ENCODE results near the gene HTR2B.
"Not testable (repeated sequence)": the region's sequence is repeated elsewhere in the genome, so short reads cannot be mapped to it uniquely, and the experiment has no call there.

Gene HTR2B

DNA sequence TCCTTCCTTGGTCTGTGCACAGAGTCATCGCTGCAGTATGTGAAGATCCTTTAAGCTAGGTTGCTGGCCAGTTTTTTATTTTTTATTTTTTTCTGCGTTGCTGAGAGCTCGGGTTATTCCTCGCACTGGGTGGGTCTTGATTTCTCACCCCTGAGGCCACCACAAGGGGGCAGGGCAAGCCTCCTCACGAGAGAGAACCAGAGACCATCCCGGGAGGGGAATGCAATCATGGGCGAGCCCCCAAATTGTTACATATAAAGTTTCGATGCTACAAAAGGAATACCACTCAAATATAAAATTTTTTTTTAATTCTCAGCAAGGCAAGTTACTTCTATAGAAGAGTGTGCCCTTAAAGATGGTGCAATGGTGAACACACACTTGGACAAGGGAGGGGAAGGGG lies 24.9 kb downstream of the HTR2B start:
- H3K4me3 ChIP-seq (ENCODE audit: low read length): no peak overlapping the region
- DNase-seq (ENCODE audit: low read depth, low spot score): peak; percentile 33
- no peak overlapping the region for H3K27ac ChIP-seq (ENCODE audit: low read length)
- H3K9me3 ChIP-seq (ENCODE audit: control insufficient read depth, insufficient read depth, low read length): peaks cover 3% of the 10 kb centered on the region
- H3K27me3 ChIP-seq (ENCODE audit: control insufficient read depth, insufficient read depth, low read length): no peaks in the 10 kb centered on the region
- no CpG with 5 or more reads among the region's 8 CpGs for WGBS (ENCODE audit: insufficient coverage, insufficient read length)
- no peaks in the 10 kb centered on the region; the same call in 1 of the 2 replicates for H3K4me1 ChIP-seq (ENCODE audit: control insufficient read depth, insufficient read depth, low read length)
- H3K36me3 ChIP-seq (ENCODE audit: control insufficient read depth, insufficient read depth, low read length): peaks cover 3% of the 10 kb centered on the region; the same call in 1 of the 2 replicates

GRCh38 chr2:231094736-231095346 lies 30.0 kb downstream of the HTR2B start:
- Histone ChIP-seq H3K4me1 (ENCODE audit: control insufficient read depth, insufficient read depth, low read length) (no peaks in the 10 kb centered on the region; the same call in 1 of the 2 replicates), H3K27ac (ENCODE audit: low read length) (no peak overlapping the region), H3K9me3 (ENCODE audit: control insufficient read depth, insufficient read depth, low read length) (peaks cover 3% of the 10 kb centered on the region; the same call in 1 of the 2 replicates)

DNA sequence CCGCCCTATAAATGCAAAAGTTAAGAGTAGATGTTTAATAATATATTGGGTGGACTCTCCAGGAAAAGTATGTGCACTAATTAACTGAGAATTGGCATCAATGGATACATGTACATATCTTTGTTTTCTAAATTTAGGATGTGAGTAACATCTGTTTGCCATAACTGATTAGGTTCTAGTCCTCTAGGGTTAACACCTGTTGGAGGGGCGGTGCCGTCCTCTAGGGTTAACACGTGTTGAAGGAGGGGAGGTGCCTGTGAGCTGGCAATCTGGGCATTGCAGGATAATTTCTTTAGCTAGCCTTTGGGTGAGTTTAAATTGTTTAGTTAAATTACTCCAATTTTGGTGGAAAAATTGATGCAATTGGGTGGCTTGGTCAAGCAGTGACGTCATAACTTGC lies 30.9 kb downstream of the HTR2B start:
- H3K4me1 ChIP-seq (ENCODE audit: control insufficient read depth, insufficient read depth, low read length): no peaks in the 10 kb centered on the region; the same call in 1 of the 2 replicates
- H3K27me3 ChIP-seq (ENCODE audit: control insufficient read depth, insufficient read depth, low read length): no peaks in the 10 kb centered on the region
- WGBS (ENCODE audit: insufficient coverage, insufficient read length): no CpG with 5 or more reads among the region's 5 CpGs
- no peaks in the 10 kb centered on the region for H3K9me3 ChIP-seq (ENCODE audit: control insufficient read depth, insufficient read depth, low read length)
- no peak overlapping the region for H3K4me3 ChIP-seq (ENCODE audit: low read length)
- no peaks in the 10 kb centered on the region; the same call in 1 of the 2 replicates for H3K36me3 ChIP-seq (ENCODE audit: control insufficient read depth, insufficient read depth, low read length)
- H3K27ac ChIP-seq (ENCODE audit: low read length): no peak overlapping the region
- DNase-seq (ENCODE audit: low read depth, low spot score): no peak

More at GRCh38 chr2:231094736-231095346, 30.0 kb downstream of the HTR2B start:
- Histone ChIP-seq H3K36me3 (ENCODE audit: control insufficient read depth, insufficient read depth, low read length) (no peaks in the 10 kb centered on the region; the same call in 1 of the 2 replicates), H3K27me3 (ENCODE audit: control insufficient read depth, insufficient read depth, low read length) (no peaks in the 10 kb centered on the region), H3K4me3 (ENCODE audit: low read length) (no peak overlapping the region)
- WGBS (ENCODE audit: insufficient coverage, insufficient read length): no CpG with 5 or more reads among the region's 4 CpGs
- no peak for DNase-seq (ENCODE audit: low read depth, low spot score)

DNA sequence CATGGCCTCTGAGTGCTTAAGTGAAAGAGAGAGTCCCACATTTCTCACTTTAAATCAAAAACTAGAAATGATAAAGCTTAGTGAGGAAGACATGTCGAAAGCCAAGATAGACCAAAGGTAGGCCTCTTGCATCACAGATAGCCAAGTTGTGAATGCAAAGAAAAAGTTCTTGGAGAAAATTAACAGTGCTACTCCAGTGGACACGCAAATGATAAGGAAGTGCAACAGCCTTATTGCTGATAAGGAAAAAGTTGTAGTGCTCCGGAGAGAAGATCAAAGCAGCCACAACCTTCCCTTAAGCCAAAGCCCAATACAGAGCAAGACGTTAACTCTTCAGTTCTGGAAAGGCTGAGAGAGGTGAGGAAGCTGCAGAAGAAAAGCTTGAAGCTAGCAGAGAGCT lies 36.1 kb downstream of the HTR2B start:
- no peak for DNase-seq (ENCODE audit: low read depth, low spot score)
- H3K27me3 ChIP-seq (ENCODE audit: control insufficient read depth, insufficient read depth, low read length): no peaks in the 10 kb centered on the region
- H3K36me3 ChIP-seq (ENCODE audit: control insufficient read depth, insufficient read depth, low read length): peaks cover 13% of the 10 kb centered on the region; the same call in 1 of the 2 replicates
- H3K9me3 ChIP-seq (ENCODE audit: control insufficient read depth, insufficient read depth, low read length): no peaks in the 10 kb centered on the region
- H3K4me3 ChIP-seq (ENCODE audit: low read length): no peak overlapping the region
- WGBS (ENCODE audit: insufficient coverage, insufficient read length): no CpG with 5 or more reads among the region's 4 CpGs
- H3K27ac ChIP-seq (ENCODE audit: low read length): no peak overlapping the region
- H3K4me1 ChIP-seq (ENCODE audit: control insufficient read depth, insufficient read depth, low read length): no peaks in the 10 kb centered on the region

DNA sequence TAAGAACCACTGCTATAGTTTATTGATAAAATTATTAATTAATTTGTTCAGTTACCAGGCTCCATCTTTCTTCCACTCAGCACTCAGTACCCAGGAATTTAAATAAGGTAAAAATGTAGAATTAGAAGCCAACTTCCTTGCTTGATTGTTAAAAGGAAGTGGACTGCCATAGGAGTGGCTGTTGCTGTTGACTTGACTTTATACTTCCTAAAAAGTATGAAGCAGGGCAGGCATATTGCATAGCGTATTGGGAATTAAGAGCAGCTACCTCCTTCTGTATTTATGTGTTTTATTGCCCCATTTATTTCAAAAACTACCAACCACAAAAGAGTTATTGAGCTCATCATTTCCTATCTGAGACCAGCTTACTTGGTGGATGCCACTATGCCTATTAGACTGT lies 40.3 kb downstream of the HTR2B start:
- H3K27me3 ChIP-seq (ENCODE audit: control insufficient read depth, insufficient read depth, low read length): no peaks in the 10 kb centered on the region
- no CpG with 5 or more reads among the region's 1 CpG for WGBS (ENCODE audit: insufficient coverage, insufficient read length)
- H3K4me1 ChIP-seq (ENCODE audit: control insufficient read depth, insufficient read depth, low read length): no peaks in the 10 kb centered on the region
- no peak for DNase-seq (ENCODE audit: low read depth, low spot score)
- no peak overlapping the region for H3K27ac ChIP-seq (ENCODE audit: low read length)
- H3K4me3 ChIP-seq (ENCODE audit: low read length): no peak overlapping the region
- no peaks in the 10 kb centered on the region for H3K9me3 ChIP-seq (ENCODE audit: control insufficient read depth, insufficient read depth, low read length)
- peaks cover 32% of the 10 kb centered on the region; the same call in 1 of the 2 replicates for H3K36me3 ChIP-seq (ENCODE audit: control insufficient read depth, insufficient read depth, low read length)

- Histone ChIP-seq H3K4me3 (ENCODE audit: low read length) (no peak overlapping the region), H3K4me1 (ENCODE audit: control insufficient read depth, insufficient read depth, low read length) (no peaks in the 10 kb centered on the region), H3K36me3 (ENCODE audit: control insufficient read depth, insufficient read depth, low read length) (peaks cover 5% of the 10 kb centered on the region; the same call in 1 of the 2 replicates), H3K9me3 (ENCODE audit: control insufficient read depth, insufficient read depth, low read length) (no peaks in the 10 kb centered on the region), H3K27me3 (ENCODE audit: control insufficient read depth, insufficient read depth, low read length) (no peaks in the 10 kb centered on the region), H3K27ac (ENCODE audit: low read length) (no peak overlapping the region)
- DNase-seq (ENCODE audit: low read depth, low spot score): no peak
- WGBS (ENCODE audit: insufficient coverage, insufficient read length): no CpG with 5 or more reads among the region's 1 CpG
These were observed 55.3 kb downstream of the HTR2B start for GRCh38 chr2:231069379-231070054.

GRCh38 chr2:231068525-231069222 lies 56.2 kb downstream of the HTR2B start:
- Histone ChIP-seq H3K36me3 (ENCODE audit: control insufficient read depth, insufficient read depth, low read length) (peaks cover 5% of the 10 kb centered on the region; the same call in 1 of the 2 replicates), H3K27ac (ENCODE audit: low read length) (no peak overlapping the region), H3K9me3 (ENCODE audit: control insufficient read depth, insufficient read depth, low read length) (no peaks in the 10 kb centered on the region), H3K4me1 (ENCODE audit: control insufficient read depth, insufficient read depth, low read length) (no peaks in the 10 kb centered on the region), H3K27me3 (ENCODE audit: control insufficient read depth, insufficient read depth, low read length) (no peaks in the 10 kb centered on the region), H3K4me3 (ENCODE audit: low read length) (no peak overlapping the region)
- WGBS (ENCODE audit: insufficient coverage, insufficient read length): no CpG with 5 or more reads among the region's 5 CpGs
- no peak for DNase-seq (ENCODE audit: low read depth, low spot score)

- H3K36me3 ChIP-seq (ENCODE audit: control insufficient read depth, insufficient read depth, low read length); H3K4me3 ChIP-seq (ENCODE audit: low read length); H3K27ac ChIP-seq (ENCODE audit: low read length); DNase-seq (ENCODE audit: low read depth, low spot score); H3K27me3 ChIP-seq (ENCODE audit: control insufficient read depth, insufficient read depth, low read length); H3K9me3 ChIP-seq (ENCODE audit: control insufficient read depth, insufficient read depth, low read length); H3K4me1 ChIP-seq (ENCODE audit: control insufficient read depth, insufficient read depth, low read length): not testable (repeated sequence)
- no CpG with 5 or more reads among the region's 8 CpGs for WGBS (ENCODE audit: insufficient coverage, insufficient read length)
These were observed 57.3 kb downstream of the HTR2B start for GRCh38 chr2:231067531-231067930.

DNA sequence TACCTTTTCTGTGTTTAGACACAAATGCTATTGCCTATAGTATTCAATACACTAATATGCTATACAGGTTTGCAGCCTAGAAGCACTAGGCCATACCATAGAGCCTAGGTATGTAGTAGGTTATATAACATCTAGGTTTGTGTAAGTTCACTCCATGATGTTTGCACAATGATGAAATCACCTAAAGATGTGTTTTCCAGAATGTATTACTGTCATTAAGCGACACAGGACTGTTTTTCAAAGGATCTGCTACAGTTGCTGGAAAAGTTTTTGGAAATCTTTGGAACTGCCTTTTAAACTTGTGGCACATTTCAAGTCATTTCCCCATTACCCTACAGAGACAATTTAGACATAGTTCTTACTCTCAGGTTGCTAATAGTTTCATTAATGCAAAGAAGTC lies 58.9 kb downstream of the HTR2B start:
- H3K27me3 ChIP-seq (ENCODE audit: control insufficient read depth, insufficient read depth, low read length): no peaks in the 10 kb centered on the region
- no peaks in the 10 kb centered on the region for H3K4me1 ChIP-seq (ENCODE audit: control insufficient read depth, insufficient read depth, low read length)
- no CpG with 5 or more reads among the region's 1 CpG for WGBS (ENCODE audit: insufficient coverage, insufficient read length)
- H3K27ac ChIP-seq (ENCODE audit: low read length): no peak overlapping the region
- H3K9me3 ChIP-seq (ENCODE audit: control insufficient read depth, insufficient read depth, low read length): no peaks in the 10 kb centered on the region
- no peak overlapping the region for H3K4me3 ChIP-seq (ENCODE audit: low read length)
- H3K36me3 ChIP-seq (ENCODE audit: control insufficient read depth, insufficient read depth, low read length): peaks cover 10% of the 10 kb centered on the region; the same call in 1 of the 2 replicates
- DNase-seq (ENCODE audit: low read depth, low spot score): no peak

- no peak overlapping the region for H3K4me3 ChIP-seq (ENCODE audit: low read length)
- H3K9me3 ChIP-seq (ENCODE audit: control insufficient read depth, insufficient read depth, low read length): no peaks in the 10 kb centered on the region
- H3K4me1 ChIP-seq (ENCODE audit: control insufficient read depth, insufficient read depth, low read length): no peaks in the 10 kb centered on the region
- peaks cover 10% of the 10 kb centered on the region; the same call in 1 of the 2 replicates for H3K36me3 ChIP-seq (ENCODE audit: control insufficient read depth, insufficient read depth, low read length)
- H3K27ac ChIP-seq (ENCODE audit: low read length): no peak overlapping the region
- WGBS (ENCODE audit: insufficient coverage, insufficient read length): no CpG with 5 or more reads among the region's 1 CpG
- no peaks in the 10 kb centered on the region for H3K27me3 ChIP-seq (ENCODE audit: control insufficient read depth, insufficient read depth, low read length)
- DNase-seq (ENCODE audit: low read depth, low spot score): no peak
These were observed 61.5 kb downstream of the HTR2B start for GRCh38 chr2:231063347-231063746.
